ENCODE results near the gene CD79A.

The CD79A gene

DNA sequence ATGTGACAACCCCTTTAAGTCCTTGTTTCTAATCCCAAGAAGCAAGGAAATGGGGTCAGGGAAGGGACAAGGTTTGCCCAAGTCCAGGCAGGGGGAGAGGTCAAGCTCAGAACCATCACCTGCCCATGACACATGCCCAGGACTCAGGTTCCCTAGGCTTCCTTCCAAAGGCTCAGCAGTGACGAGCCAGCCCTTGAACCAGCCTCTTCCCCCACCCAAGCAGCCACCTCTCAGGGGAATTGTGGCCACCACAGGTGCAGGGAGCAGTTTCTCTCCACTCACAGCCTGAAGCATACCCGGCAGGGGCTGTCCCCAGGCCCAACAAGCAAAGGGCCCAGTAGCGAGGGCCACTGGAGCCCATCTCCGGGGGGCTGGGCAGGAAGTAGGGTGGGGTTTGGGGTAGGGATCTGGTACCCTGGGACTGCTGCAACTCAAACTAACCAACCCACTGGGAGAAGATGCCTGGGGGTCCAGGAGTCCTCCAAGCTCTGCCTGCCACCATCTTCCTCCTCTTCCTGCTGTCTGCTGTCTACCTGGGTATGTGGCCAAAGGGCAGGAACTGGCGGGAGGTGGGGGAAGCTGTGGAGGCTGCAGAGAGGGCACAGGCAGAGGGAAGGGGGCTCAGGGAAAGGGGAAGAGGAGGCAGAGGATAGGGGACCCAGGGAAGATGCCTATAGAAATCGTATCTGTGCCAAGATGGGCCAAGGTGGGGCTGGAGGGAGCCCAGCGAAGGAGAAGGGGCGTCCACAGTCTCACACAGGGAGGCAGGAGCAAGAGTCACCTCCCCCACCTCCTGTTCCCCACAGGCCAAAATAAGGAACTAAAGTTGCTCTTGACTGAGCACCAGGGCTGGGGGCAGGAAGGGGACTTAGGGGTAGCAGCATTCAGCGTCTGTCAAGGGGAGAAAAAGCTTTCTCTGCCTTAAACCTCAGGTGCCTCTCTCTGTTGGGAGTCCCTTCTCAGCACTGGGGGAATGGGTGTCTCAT, at the start of gene CD79A:
Gene CD79A (plus strand): TSS at position 433 of the 986 bp plus-strand sequence. CDS start 26 bp downstream, at position 459.
- DNase-seq (ENCODE audit: low read depth) = no peak

DNA sequence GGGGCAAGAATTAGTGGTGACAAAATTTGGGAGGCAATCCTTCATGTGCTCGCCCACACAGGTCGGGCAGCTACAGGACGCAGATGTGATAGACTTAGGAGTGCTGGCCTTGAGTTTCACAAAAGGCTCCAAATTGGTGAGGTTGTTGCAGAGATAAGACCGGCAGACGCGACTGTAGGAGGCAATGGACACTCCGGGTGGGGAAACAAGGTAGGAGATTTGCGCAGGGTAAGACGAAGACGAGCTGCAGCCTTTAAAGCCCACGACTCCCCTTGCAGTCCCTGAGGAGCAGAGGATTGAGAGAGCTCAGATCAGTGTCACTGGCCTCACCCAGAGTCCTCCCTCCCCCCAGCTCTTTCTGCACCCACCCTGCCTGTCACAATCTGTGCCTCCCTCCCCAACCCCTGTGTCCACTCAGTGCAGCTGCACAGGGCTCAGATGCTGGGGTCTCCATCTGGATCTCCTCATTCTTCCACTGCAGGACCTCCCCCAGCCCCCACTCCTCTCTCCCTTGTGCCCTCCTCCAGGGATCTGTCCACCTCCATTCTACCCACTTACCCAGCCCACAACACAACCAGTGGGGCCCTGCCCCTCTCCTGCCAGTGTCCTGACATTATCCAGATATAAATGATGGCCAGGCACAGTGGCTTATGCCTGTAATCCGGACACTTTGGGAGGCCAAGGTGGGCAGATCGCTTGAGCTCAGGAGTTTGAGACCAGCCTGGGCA, 38.9 kb upstream of the CD79A start:
- no peak for DNase-seq (ENCODE audit: low read depth)

DNA sequence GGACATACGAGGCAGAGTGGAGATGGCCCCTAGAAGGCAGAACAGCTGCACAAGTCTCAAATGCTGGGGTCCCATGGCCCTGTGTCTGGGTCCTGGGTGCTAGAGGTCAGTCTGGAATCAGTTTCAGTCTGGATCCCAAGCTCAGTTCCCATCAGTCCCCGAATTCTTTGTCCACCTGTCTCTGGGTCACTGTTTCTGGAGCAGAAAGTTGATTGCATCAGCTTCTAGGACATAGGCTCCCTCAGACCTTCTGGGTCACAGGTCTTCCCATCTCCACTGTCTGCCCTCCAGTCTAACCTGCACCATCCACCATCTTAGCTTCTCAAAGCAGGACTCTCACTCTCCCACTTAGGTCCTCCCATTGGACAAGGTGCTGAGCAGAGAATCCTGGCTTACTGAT, 37.9 kb upstream of the CD79A start:
- DNase-seq (ENCODE audit: low read depth) = no peak

DNA sequence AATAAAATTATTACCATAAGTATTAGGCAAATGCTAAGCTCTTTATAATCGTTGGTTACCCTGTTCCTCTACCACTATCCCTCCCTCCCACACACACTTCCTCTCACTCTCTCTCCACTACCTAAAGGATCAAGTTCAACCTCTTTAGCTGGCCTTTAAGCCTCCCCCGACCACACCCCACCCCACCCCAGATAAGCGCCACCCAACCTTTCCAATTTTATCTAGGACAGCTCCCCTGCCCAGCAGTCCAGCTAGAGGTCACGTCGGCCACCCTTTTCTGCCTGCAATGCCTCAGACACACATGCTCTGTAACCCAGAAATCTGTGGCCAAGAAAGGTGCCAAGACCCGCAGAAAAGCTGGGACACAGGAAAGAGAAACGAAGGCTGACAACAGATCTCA, 33.7 kb upstream of the CD79A start:
- no peak for DNase-seq (ENCODE audit: low read depth)

DNA sequence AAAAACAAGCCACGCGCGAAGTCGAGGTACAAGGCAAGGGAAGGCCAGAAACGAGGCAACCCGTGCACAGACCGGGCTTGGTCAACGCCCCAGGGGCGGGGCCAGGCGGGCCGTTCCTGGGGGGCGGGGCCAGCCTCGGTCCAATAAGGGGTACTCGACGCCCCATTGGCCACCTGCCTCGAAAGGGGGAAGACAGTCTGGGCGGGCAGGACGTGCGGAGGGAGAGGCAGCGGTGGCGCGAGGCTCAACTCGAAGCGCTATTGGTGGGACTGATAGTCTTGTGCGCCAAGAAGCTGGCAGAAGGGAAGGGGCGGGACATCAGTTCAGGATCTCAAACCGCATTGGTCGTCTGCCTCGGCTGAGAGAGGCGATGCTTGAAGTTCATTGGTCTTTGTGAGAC, 32.5 kb upstream of the CD79A start, which contains the start of gene LYPD4:
Gene LYPD4 (minus strand): TSS at position 83 of the 400 bp plus-strand sequence. CDS start 5,398 bp downstream, outside the sequence.
- DNase-seq (ENCODE audit: low read depth) = no peak

DNA sequence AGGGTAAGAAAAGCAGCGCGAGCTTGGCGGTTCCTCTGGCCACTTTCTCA, 32.3 kb upstream of the CD79A start, which contains the start of gene DMRTC2:
Gene DMRTC2 (plus strand): TSS at position 42 of the 50 bp plus-strand sequence. CDS start 2,387 bp downstream, outside the sequence.
- no peak for DNase-seq (ENCODE audit: low read depth)

DNA sequence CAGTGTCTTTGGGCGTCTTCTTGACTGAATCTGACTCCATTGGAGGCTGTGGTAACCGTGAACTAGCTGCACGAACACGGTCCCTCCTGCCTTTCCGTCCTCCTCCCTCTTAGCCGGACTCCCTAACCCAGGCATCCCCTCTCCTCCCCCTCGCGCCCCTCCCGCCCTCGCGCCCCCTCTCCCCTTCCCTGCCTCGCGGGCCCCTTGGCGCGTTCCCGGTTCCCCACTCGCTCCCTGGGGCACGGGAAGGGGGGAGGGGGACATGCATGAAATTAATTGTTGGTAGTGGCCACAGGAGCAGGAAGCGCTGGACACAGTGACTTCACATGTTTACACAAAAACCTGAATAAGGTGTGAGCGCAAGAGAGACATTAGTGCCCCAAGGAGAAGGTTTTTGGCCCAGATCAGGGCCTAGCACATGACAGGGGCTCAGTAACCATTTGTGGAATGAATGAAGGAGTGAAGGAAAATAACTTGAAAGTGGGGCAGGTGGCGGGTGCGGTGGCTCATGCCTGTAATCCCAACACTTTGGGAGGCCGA, 32.0 kb upstream of the CD79A start:
- no peak for DNase-seq (ENCODE audit: low read depth)

DNA sequence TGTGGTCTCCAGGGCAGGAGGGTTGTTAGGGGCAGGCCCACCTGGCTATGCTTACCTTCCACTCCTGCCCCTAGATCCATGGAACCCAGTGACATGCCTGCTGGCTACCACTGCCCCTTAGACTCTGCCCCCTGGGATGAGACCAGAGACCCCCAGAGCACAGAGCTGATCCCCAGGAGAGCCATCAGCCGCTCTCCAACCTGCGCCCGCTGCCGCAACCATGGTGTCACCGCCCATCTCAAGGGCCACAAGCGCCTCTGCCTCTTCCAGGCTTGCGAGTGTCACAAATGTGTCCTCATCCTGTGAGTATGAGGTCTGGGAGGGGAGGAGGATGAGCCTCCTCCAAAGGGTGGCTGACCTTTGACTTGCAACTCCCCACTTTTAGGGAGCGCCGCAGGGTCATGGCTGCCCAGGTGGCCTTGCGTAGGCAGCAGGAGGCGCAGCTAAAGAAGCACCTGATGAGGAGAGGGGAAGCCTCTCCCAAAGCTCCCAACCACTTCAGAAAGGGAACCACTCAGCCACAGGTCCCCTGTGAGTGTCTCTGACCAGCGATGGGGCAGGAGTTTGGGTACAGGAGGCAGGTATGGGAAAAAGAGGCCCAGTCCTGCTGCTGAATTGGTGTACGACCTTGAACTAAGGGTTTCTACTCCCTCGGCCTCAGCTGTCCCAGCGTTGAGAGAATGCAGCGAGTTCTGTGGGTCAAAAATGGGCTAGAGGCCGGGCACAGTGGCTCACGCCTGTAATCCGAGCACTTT, 29.6 kb upstream of the CD79A start:
- no peak for DNase-seq (ENCODE audit: low read depth)

DNA sequence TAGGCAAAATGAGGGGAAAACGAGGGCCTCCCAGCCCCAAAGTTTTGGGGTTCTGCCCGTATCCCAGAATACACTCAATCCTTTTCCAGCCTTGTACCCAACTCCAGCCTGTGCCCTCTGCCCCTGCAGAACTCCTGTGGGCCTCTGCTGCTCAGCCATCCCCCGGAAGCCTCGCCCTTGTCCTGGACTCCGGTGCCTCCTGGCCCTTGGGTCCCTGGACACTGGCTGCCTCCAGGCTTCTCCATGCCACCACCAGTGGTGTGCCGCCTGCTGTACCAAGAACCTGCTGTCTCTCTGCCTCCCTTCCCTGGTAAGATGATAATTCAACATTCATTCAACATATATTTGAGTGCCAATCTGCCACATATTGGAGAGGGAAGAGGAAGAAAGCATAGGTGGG, 28.4 kb upstream of the CD79A start:
- no peak for DNase-seq (ENCODE audit: low read depth)

DNA sequence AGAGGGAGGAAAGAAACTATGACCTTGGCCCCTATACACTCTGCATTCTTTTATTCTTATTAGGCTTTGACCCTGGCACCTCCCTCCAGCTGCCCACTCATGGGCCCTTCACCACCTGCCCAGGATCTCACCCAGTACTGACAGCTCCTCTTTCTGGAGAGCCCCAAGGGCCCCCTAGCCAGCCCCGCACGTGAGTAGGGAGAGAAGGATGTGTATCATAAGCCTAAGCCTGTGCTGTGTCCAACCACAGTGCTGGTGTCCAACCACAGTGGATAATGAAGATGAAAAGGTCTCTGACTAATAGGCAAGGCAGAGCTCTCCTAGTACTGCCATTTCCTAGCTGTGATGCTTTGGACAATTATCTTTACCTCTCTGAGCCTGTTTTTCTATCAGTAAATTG, 28.0 kb upstream of the CD79A start:
- DNase-seq (ENCODE audit: low read depth) = no peak

DNA sequence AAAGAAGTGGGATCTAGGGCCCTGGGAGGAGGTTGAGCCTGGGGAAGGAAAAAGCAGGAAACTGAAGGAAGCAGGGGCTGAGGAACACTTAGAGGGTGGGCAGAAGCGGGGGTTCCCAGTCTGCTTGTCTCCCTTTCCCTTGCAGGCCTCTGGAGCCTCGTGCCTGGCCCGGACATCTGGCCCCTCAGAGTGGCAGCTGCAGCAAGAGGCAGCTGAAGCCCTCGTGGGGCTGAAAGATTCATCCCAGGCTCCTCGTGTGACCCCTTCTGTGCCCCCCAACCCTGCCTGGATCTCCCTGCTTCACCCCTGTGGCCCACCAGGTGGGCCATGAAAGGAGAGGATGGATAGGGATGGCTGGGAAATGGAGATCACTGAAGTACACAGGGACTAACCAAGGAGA, 26.7 kb upstream of the CD79A start:
- no peak for DNase-seq (ENCODE audit: low read depth)

DNA sequence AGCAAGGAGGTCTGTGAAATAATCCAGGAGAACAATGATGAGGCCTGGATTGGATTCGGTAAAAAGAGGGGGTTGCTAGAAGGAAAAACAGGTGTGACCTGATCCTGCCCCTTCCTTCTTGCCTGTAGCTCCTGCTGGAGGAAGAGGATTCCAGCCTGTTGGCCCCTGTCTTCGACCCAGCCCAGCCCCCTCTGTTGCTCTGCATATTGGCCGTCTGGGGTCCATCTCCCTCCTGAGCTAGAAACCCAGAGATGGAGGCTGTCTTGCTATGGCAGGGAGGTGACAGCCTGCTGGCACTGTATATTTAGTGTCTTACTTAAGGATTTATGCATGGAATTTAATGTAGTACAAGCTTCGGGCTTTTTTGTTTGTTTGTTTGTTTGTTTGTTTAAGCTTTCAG, 25.6 kb upstream of the CD79A start:
- no peak for DNase-seq (ENCODE audit: low read depth)

DNA sequence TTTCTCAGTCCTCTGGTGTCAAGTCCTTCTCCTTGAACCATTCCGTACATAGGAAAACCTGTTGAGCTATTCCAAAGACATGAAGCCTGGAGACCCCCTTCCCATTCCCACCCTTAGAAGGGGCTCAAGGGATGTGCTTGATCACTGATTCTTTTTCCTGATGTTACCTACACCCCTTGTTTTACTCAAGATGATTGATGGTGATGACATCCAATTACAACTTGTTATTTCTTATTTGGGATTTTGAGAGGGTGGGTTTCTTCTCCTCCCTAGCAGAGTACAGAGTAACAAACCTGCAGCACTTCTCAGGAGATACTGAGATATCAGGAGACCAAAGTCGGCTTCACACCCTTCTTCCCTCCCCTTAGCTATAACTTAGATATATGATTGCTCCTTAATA, 23.7 kb upstream of the CD79A start:
- no peak for DNase-seq (ENCODE audit: low read depth)

DNA sequence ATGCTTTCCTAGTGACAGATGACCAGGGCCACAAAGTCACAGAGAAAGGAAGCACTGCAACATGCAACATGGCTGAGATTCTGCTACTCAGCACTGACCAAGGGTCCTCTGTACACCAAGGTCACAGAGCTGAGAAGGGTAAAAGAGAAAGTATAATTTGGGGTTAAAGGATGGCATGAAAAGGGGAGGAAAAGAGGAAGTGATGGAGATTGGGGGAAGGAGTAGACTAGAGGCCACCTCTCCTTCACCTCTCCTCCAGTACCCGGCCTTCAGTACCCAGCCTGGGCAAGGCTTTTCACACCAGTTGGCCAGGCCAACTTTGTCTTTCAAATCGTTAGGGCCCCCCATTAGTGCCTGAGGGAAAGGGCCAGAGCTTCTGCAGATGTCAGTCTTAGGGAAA, 23.3 kb upstream of the CD79A start:
- DNase-seq (ENCODE audit: low read depth) = no peak

DNA sequence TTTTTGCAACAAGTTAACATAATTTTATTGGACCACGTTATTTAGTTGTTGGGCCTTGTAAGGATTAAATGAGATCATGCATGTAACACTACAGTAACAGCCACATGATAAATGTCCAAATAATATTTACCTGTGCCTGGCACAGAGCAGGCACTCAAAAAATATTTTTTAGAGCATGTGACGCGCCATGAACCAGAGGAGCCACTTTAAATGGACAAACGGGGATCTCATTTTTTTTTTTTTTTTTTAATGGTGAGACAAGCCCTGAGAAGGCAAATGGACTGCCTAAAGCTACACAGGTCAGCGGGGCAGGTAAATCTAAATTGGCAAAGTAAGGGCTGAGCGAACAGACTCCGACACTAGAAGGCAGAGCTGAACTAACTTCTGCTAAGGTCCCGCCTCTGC, 17.9 kb upstream of the CD79A start:
- DNase-seq (ENCODE audit: low read depth) = no peak

DNA sequence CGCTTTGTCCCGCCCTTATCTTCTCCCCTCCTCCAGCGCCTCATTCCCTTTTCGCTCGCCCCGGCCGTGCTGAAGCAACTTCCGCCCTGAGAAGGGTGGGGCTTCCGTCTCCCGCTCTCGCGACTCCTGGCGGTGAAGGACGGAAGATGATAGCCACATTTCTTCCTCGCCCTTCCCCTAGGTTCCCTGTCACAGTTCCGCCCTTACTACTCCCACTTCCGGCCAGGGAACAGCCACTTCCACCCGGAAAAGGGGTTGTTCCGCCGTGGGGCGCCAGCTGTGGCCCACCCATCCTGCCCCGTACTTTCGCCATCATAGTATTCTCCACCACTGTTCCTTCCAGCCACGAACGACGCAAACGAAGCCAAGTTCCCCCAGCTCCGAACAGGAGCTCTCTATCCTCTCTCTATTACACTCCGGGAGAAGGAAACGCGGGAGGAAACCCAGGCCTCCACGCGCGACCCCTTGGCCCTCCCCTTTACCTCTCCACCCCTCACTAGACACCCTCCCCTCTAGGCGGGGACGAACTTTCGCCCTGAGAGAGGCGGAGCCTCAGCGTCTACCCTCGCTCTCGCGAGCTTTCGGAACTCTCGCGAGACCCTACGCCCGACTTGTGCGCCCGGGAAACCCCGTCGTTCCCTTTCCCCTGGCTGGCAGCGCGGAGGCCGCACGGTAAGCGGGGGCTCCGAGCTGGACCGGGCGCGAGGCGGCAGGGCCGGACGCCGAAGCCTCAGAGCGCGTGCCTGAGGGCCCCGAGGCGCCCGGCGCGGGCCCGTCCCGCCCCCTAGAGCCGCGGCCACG, 17.3 kb upstream of the CD79A start, which contains the start of gene RPS19:
Gene RPS19 (plus strand): TSS at position 638 of the 801 bp plus-strand sequence. CDS start 520 bp downstream, outside the sequence.
- DNase-seq (ENCODE audit: low read depth) = peak; percentile 98

DNA sequence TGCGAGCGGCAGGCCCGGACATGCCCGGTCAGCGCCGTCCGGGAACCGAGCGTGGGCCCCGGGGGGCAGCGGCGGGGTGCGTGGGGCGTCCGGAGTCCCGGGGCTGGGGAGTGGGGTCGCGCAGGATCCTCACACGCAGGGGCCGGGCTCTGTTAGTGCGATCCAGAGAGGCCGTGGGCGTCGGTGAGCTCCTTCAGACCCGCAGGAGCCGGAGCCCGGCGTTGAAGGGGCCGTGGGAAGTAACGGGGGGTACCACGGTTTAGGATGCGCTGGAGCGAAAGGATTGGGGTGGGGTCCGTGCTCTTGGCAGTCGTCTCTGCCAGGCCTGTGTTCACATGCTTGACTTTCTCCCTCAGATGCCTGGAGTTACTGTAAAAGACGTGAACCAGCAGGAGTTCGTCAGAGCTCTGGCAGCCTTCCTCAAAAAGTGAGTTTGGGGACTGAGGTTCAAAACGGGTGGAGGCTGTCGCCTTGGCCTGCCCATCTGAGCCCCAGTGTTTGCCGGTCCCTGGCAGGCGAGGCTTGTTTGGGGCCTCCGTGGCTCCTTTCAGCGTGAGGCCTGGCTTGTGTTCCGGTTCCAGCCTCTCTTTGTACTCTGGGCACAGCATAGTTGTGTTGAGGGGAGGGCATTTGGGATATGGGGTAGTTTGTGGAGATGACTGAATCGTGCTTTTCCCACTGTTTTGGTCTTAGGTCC, 16.5 kb upstream of the CD79A start:
- no peak for DNase-seq (ENCODE audit: low read depth)

DNA sequence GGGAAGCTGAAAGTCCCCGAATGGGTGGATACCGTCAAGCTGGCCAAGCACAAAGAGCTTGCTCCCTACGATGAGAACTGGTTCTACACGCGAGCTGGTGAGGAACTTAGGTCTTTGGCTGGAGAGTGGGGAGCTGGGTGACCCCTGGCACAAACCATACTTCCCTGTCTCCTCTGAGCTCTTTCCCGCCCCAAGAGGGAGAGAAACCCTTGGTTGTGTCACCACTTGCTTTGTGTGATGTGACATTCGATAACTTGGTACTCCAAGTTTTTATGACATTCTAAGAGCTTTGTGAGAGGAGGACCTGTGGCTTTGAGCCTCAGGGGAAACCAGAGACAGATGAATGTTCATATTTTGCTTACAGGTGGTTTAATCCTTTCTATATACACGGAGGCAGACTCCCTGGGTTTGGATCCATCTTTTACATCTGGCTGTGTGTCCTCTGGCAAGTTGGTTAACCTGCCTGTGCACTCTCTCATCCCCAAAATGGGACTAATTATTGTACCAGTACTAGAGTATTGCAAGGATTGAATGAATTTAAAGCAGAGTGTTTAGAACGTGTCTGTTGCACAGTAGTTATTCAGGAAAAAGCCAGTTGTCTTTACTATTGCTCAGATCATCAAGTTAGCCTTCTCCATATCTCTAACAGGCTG, 15.8 kb upstream of the CD79A start:
- no peak for DNase-seq (ENCODE audit: low read depth)

DNA sequence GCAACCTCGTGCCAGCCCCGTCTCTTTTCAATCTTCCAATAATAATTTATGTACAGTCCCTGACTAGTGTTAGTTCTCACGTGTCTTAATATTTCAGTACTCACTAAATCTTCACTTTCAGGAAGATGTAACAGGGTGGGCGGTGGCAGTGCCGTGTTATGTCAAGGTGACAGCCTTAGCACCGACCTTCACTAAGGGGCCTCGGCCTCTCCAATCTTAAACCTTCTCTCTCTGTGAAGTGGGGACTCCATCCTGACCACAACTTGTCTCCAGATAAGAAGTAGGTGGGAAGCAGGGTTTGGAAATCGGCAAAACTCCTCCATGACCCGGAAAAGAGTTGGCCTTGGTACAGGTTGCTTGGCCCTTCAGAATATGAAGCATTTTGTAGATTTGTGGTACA, 15.2 kb upstream of the CD79A start:
- DNase-seq (ENCODE audit: low read depth) = no peak

DNA sequence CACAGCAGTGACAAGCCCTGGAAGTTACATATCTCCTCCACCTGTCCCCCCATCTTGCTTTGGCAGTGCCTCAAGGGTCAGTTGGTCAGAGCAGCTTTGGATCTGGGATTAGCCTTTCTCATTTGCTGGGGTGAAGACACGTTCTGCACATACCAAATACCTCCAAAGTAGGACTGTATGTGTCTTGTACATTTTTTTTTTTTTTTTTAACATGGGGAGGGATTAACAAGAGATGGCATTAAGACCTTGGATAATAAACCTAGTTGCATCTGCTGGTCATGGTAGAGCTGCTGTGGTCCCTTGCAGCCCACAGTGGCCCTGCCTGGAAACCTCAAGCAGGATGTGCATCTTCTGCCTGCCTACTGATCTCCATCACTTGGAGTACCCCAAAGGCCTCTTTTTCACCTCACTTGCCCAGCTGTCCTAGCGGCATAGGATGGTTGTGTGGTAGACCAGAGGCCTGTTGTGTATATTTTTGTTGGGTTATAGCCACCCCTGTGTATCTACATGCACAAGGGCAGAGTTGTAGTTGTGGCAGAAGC, 14.6 kb upstream of the CD79A start:
- no peak for DNase-seq (ENCODE audit: low read depth)
